Activated CD8-positive, alpha-beta T cell treated with anti-CD3 and anti-CD28 coated beads for 36 hours (primary cell): Measurements from ENCODE around the gene PPIF. TPM values are rescaled to one million over a fixed set of nuclear protein-coding genes. Genes with fewer than 3 reads are reported as not detected.

Source experiments
- ATAC-seq: fragments of 200-7000 bp; cut with Tn5 transposase; one replicate; pipeline ENCODE4 v1.10.0; 2021; ENCODE audit warnings: mild to moderate bottlenecking, moderate library complexity
- CTCF ChIA-PET: fragments of 350-600 bp; sonication (Branson Sonifier 250); formaldehyde crosslinking; loops from one replicate; lab custom pipeline; 2021; ENCODE audit warnings: antibody characterized with exemption; lab: Charles Lee
- POLR2A ChIA-PET: fragments of 350-600 bp; sonication (Branson Sonifier 250); formaldehyde crosslinking; loops from one replicate; lab custom pipeline; 2021; ENCODE audit warnings: antibody characterized with exemption; lab: Charles Lee
- DNase-seq: peaks from one replicate; pipeline ENCODE4 v3.0.0-alpha.2; 2020
- H3K27ac Mint-ChIP-seq: one replicate; pipeline ENCODE4 v1.8.0; 2021; ENCODE audit warnings: mild to moderate bottlenecking, mixed read lengths
- H3K27me3 Mint-ChIP-seq: one replicate; pipeline ENCODE4 v1.8.0; 2021; ENCODE audit warnings: mixed read lengths
- H3K36me3 Mint-ChIP-seq: one replicate; pipeline ENCODE4 v1.8.0; 2021; ENCODE audit warnings: low read depth, mixed read lengths
- H3K4me1 Mint-ChIP-seq: one replicate; pipeline ENCODE4 v1.8.0; 2021; ENCODE audit warnings: low read depth, mixed read lengths
- H3K4me3 Mint-ChIP-seq: one replicate; pipeline ENCODE4 v1.8.0; 2021; ENCODE audit warnings: mild to moderate bottlenecking, moderate library complexity, mixed read lengths
- H3K9me3 Mint-ChIP-seq: one replicate; pipeline ENCODE4 v1.8.0; 2021; ENCODE audit warnings: mixed read lengths
- CTCF ChIP-seq: fragments of 200-600 bp; IDR thresholded peaks from one replicate; pipeline ENCODE4 v1.8.0; 2022; ENCODE audit warnings: antibody characterized with exemption, mild to moderate bottlenecking
- intact Hi-C: fragments of 100-400 bp; cut with micrococcal nuclease; formaldehyde crosslinking; loops from one replicate; pipeline ENCODE4 v1.10.0; 2022
- total RNA-seq, 2 experiments: library from RNA; stranded (reverse); gene quantifications; one replicate each; pipeline ENCODE4 v1.2.3, GENCODE V29; 2021

The PPIF gene
- total RNA-seq, 2 experiments from 2014 or later: 81.5 to 88.6 TPM

- intact Hi-C loops: loop anchor here (5.0 kb wide), 1 partner anchor 53 kb away; no protein-coding TSS in a partner anchor
- ATAC-seq: no peak
- no peak for TF ChIP-seq CTCF
- CTCF ChIA-PET: interaction anchor here (0.9 to 3.9 kb wide), 7 partner anchors 10 to 122 kb away, joined by 3 to 27 read pairs (median 7); no protein-coding TSS in a partner anchor
- no peaks in the 10 kb centered on the region for H3K27me3 Mint-ChIP-seq
- H3K36me3 Mint-ChIP-seq: peaks cover 25% of the 10 kb centered on the region
- no peaks in the 10 kb centered on the region for H3K9me3 Mint-ChIP-seq
- no peak for DNase-seq
- peak overlapping the region; percentile 20 for H3K27ac Mint-ChIP-seq
- peaks cover 22% of the 10 kb centered on the region for H3K4me1 Mint-ChIP-seq
- POLR2A ChIA-PET: interaction anchor here (0.8 to 13.2 kb wide), 7 partner anchors 9 to 97 kb away, joined by 3 to 155 read pairs (median 8); no protein-coding TSS in a partner anchor
- H3K4me3 Mint-ChIP-seq: no peak overlapping the region
These were observed 1.8 kb upstream of the PPIF start for GRCh38 chr10:79345241-79346011.

GRCh38 chr10:79346012-79346340 is 1.3 kb upstream of the PPIF start:
- intact Hi-C loops: loop anchor here (5.0 kb wide), 1 partner anchor 54 kb away; no protein-coding TSS in a partner anchor
- ChIA-PET POLR2A (interaction anchor here (1.3 to 13.2 kb wide), 5 partner anchors 9 to 27 kb away, joined by 8 to 155 read pairs (median 10); no protein-coding TSS in a partner anchor), CTCF (interaction anchor here (0.8 to 4.0 kb wide), 12 partner anchors 9 to 122 kb away, joined by 3 to 27 read pairs (median 4); no protein-coding TSS in a partner anchor)
- H3K27ac Mint-ChIP-seq: peak overlapping the region; percentile 5
- peaks cover 30% of the 10 kb centered on the region for H3K36me3 Mint-ChIP-seq
- no peak for TF ChIP-seq CTCF
- H3K9me3 Mint-ChIP-seq: no peaks in the 10 kb centered on the region
- peaks cover 25% of the 10 kb centered on the region for H3K4me1 Mint-ChIP-seq
- no peak overlapping the region for H3K4me3 Mint-ChIP-seq
- DNase-seq (no peak), ATAC-seq (no peak)
- no peaks in the 10 kb centered on the region for H3K27me3 Mint-ChIP-seq

- POLR2A ChIA-PET: interaction anchor here (0.9 to 13.2 kb wide), 6 partner anchors 8 to 104 kb away, joined by 3 to 155 read pairs (median 17); no protein-coding TSS in a partner anchor
- Mint-ChIP-seq H3K36me3 (peaks cover 31% of the 10 kb centered on the region), H3K4me1 (peaks cover 26% of the 10 kb centered on the region), H3K4me3 (peak overlapping the region; percentile 86), H3K9me3 (no peaks in the 10 kb centered on the region), H3K27ac (peak overlapping the region; percentile 57), H3K27me3 (no peaks in the 10 kb centered on the region)
- TF ChIP-seq CTCF: no peak
- CTCF ChIA-PET: interaction anchor here (0.6 to 4.0 kb wide), 13 partner anchors 10 to 121 kb away, joined by 3 to 27 read pairs (median 4); no protein-coding TSS in a partner anchor
- ATAC-seq (peak; percentile 35), DNase-seq (peak; percentile 31)
- intact Hi-C loops: loop anchor here (5.0 kb wide), 1 partner anchor 54 kb away; no protein-coding TSS in a partner anchor
These were observed 662 bp upstream of the PPIF start for GRCh38 chr10:79346388-79347225.

GRCh38 chr10:79347894-79348639 is 798 bp downstream of the PPIF start:
- CTCF ChIA-PET: interaction anchor here (0.8 to 4.0 kb wide), 13 partner anchors 10 to 106 kb away, joined by 3 to 25 read pairs (median 4); partner anchors contain the start of gene ZCCHC24
- peaks cover 26% of the 10 kb centered on the region for H3K4me1 Mint-ChIP-seq
- intact Hi-C loops: loop anchor here (5.0 kb wide), 1 partner anchor 56 kb away; no protein-coding TSS in a partner anchor
- DNase-seq: peak; percentile 86
- peak overlapping the region; percentile 86 for H3K4me3 Mint-ChIP-seq
- peaks cover 43% of the 10 kb centered on the region for H3K36me3 Mint-ChIP-seq
- H3K27ac Mint-ChIP-seq: peak overlapping the region; percentile 94
- H3K9me3 Mint-ChIP-seq: no peaks in the 10 kb centered on the region
- POLR2A ChIA-PET: interaction anchor here (0.6 to 13.2 kb wide), 14 partner anchors 10 to 1124 kb away, joined by 3 to 155 read pairs (median 7); no protein-coding TSS in a partner anchor
- no peaks in the 10 kb centered on the region for H3K27me3 Mint-ChIP-seq
- peak; percentile 59 for ATAC-seq
- TF ChIP-seq CTCF: no peak
